Epithelial cell of esophagus (primary cell): ENCODE measurements around the gene YPEL4.

ENCODE experiments used
- DNase-seq: peaks from one replicate; pipeline ENCODE4 v3.0.0; 2010; ENCODE audit warnings: low read depth
- H3K4me3 ChIP-seq: 2 replicates; pipeline ENCODE4 v1.5.1; 2011; ENCODE audit warnings: mild to moderate bottlenecking, low read length, control low read depth
- TF ChIP-seq, protein P1 (sequence below): IDR thresholded peaks from 2 replicates; pipeline ENCODE4 v1.5.1; 2011; ENCODE audit warnings: low read depth, mild to moderate bottlenecking, low read length, control low read depth, inconsistent platforms; ENCODE audit not compliant: insufficient read depth; ENCODE audit errors: missing control alignments

Gene YPEL4

DNA sequence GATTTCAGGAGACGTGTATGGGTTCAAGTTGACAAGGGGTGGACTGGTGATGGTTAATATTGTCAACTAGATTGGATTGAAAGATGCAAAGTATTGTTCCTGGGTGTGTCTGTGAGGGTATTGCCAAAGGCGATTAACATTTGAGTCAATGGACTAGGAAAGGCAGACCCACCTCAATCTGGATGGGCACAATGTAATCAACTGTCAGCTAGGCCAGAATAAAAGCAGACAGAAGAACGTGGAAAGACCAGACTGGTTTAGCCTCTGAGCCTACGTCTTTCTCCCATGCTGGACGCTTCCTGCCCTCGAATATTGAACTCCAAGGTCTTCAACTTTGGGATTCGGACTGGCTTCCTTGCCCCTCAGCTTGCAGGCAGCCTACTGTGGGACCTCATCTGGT lies 1.7 kb upstream of the YPEL4 start:
- H3K4me3 ChIP-seq = no peak overlapping the region
- TF ChIP-seq, protein P1, sequence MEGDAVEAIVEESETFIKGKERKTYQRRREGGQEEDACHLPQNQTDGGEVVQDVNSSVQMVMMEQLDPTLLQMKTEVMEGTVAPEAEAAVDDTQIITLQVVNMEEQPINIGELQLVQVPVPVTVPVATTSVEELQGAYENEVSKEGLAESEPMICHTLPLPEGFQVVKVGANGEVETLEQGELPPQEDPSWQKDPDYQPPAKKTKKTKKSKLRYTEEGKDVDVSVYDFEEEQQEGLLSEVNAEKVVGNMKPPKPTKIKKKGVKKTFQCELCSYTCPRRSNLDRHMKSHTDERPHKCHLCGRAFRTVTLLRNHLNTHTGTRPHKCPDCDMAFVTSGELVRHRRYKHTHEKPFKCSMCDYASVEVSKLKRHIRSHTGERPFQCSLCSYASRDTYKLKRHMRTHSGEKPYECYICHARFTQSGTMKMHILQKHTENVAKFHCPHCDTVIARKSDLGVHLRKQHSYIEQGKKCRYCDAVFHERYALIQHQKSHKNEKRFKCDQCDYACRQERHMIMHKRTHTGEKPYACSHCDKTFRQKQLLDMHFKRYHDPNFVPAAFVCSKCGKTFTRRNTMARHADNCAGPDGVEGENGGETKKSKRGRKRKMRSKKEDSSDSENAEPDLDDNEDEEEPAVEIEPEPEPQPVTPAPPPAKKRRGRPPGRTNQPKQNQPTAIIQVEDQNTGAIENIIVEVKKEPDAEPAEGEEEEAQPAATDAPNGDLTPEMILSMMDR = no peak
- DNase-seq = no peak

- no peak for DNase-seq
- TF ChIP-seq, protein P1 = no peak
- H3K4me3 ChIP-seq = no peak overlapping the region
These were observed 1.0 kb upstream of the YPEL4 start for GRCh38 chr11:57650739-57651090.

DNA sequence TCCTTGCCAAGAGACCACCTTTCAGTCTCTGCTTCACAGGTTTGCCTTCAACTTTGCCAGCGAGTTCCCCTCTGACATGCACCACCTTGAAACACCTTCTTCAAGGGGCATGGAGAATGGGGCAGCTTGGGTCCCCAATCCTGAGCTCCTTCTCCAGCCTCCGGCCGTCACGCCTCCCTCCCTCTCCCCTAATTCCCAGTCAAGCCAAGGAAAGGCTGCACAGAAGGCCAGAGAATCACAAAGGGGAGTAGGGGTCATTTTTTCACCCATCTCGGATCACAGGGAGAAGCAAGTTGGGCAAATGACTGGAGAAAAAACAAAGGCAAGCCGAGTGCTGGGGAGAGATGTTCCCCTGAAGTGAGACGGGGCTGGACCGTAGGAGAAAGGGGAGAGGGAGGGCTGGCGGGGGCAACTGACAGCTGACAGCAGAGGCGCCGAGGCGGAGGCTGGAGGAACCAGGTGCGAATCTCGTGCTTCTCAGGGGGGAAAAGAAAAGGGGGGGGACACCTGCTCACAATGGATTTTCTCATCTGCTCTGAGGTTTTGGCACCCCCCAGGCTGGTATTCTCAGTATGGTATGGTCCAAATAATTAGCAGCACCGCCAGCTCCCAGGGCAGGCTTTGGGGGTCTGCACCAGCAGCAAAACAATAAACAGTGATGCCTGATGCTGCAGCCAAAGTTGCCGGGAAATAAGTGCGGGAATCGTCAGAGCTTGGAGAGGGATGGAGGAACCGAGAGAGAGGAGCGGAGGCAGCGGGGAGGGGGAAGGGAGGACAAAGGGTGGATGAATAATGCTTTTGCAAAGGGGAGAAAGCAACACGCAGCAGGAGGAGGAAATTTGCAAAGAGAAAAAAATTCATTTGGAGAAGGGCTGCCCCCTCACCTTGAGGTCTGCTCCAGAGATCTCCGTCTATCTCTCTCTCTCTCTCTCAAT lies 644 bp downstream of the YPEL4 start:
- H3K4me3 ChIP-seq = peak overlapping the region; percentile 49
- TF ChIP-seq, protein P1 = no peak
- DNase-seq = no peak

- DNase-seq = no peak
- peak overlapping the region; percentile 49 for H3K4me3 ChIP-seq
- TF ChIP-seq, protein P1 = no peak
These were observed 1.5 kb downstream of the YPEL4 start for GRCh38 chr11:57647960-57648800.

DNA sequence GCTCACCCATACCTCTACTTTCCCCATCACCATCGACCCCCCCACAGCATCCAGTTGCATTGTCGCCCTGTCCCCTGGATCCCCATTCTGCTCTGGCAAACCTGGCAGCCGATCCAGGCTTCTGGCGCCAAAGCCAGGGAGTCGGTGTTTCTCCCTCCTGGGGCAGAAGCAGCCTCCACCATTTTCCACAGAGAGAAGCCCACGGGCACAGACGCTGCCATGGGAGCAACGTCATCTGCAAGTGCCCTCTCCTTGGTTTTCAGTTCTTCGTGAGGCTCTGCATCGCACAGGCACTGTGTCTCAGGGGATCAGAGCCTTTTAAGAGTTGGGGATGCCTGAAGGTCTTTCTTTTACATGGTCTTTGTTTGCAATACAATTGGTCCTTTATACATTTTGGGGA lies 2.3 kb downstream of the YPEL4 start:
- H3K4me3 ChIP-seq = peak overlapping the region; percentile 31
- no peak for DNase-seq
- TF ChIP-seq, protein P1 = no peak

DNA sequence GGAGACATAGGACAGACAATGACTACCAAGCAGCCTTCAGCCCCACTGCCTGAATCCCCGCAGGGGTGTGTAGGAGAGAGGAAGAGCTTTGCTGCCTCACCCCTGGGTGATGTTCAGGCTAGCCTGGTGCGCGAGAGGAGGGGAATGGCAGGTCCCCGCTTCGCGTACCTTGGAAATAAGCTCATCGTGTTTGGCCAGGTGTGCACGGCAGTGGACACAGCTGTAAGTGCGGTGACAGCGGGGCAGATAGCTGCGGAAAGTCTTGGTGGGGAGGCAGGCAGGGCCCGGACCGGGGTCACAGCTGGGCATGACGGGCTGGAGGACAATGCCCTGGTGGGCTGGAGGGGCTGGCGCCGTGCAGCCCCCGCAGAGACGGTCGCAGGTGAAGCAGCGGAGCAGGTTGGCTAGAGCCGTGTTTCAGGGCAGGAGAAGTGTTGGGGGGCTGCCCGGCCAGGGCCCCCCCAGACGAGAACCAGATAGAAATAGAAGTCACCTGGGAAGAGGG lies 2.9 kb downstream of the YPEL4 start:
- peak overlapping the region; percentile 31 for H3K4me3 ChIP-seq
- DNase-seq = peak; percentile 69
- TF ChIP-seq, protein P1 = no peak
